ENCODE data around the gene PTPN21.

PTPN21 gene

DNA sequence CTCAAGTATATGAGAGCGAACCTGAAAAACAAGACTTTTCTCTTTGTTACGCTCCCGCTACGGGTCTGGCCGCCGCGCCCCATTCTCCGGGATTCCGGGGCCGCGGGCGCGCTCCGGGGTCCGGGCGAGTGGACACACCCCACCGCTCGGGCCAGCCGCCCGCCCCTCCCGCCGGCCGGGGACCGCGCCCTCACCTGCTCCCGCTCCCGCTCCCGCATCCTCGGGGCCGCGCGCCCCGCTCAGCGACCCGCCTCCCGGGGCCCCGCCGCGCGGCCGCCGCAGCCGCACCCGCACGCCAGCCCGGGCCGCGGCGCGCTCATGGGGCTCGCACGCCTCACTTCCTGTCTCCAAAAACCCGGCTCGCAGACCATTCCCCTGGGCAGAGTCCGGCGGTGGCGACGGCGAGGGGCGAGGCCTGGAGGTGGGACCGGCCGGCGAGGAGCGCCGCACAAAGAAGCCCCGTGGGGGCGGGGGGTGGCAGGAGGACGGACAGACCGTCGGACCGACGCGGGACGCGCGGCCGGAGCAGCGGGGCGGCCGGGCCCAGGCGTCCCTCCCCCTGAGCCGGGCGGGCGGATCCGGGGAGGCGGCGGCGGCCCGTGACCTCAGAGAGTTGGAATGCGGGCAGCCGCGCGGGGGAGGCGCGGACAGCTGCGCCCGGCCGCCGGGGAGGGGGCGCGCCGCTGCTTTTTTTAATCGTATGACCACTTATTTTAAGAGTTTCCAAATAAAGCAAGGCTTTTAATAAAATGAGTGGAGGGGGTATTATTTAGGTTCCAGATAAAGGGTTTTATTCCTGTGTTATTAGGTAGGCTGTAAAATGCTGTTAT lies at the start of gene PTPN21:
Gene PTPN21 (minus strand): TSS at position 551 of the 830 bp plus-strand sequence. CDS start 4,590 bp downstream, outside the sequence.
- DNase-seq (ENCODE audit: low spot score): peak; percentile 75

DNA sequence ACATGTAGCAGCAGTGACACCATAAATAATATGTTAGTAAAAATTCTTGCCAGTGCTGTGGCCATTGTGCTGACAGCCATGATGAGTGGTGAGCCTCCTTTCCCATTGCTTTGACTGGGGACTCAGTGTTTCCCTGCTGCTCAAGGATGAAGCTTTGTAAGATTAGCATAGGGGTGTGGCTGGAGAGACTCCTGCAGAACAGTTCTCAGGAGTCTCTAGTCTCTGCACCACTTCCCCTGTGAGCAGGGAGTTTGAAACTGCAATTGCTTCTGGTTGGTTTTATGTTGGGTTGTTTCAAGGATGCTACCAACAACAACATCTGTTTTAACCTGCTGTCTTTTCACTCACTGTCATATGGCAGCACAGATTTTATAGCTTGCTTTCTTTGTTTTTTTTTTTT lies 49.4 kb upstream of the PTPN21 start:
- no peak for DNase-seq (ENCODE audit: low spot score)

DNA sequence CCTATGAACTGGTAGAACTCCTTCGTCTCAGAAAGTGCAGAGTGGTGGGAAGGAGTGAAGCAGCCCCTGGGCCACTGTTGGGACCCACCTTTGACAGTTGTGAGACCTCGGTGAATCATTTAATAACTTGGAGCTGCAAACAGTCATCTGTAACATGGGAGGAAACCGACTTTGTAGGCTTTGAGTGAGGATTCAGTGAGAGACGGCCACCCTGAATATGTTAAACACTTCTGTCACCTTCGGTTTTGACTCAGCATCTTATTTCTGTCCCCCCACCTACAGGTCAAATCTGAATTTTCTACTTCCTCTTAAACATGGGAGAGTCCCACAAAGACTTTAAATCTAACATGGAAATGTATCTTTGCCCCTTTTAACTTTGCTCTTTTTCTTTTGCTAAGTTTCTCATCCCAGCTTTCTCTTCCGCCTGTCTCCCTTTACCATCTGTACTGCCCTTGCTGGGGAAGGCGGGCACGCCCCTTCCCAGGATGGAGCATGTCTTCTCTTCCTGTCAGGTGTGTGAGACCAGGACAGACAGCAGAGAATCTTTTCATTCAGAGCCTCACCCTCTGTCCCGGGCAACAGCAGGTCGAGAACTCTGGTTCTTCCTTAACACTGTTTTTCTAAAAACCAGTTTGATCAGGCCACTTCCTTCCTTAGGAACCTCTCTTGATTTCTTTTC lies 45.1 kb upstream of the PTPN21 start:
- no peak for DNase-seq (ENCODE audit: low spot score)

DNA sequence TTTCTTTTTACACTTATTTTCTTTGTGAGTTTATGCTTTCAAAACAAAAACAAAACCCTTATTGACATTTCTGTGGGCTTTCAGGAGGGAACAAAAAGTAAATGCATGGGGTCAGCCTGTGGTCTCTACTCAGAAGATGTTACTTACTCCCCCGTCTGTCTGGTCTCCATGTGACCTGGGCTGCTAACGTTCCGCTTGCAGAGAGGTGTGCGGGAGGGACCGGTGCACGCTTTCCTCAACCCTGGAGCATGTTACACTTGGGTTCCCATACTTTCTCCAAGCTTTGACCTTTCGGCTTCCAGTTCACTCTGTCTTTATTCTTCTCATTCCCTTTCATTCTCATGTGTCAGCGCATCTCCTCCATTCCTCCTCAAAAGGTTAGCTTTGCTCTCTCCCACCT lies 44.5 kb upstream of the PTPN21 start:
- DNase-seq (ENCODE audit: low spot score): no peak

DNA sequence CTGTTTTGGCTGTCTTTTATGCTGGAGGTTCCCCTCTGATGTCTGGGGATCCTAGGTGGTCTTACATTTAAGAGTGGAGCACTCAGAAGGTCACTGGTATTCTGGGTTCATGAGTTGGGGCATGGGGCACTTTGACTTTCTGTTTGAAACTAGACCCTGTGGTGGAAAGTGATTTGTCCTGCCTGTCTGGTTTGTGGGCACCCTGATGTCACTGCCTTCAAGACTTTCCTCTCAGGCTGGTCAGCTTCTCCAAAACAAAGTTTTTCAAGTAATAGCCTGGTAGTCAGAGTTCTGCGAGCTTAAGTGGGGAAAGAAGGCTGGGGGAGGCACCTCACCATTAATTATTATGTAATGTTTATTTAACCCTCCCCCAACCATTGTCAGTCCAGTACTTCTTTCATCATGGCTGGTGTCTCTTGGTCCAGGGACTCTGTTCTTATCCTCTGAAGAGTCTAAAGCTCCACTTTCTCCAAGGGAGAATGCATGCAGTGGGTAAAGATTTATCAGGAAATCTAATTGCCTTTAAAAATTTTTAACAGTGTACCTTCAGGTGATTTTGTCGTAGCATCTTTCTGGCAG lies 43.4 kb upstream of the PTPN21 start:
- no peak for DNase-seq (ENCODE audit: low spot score)

DNA sequence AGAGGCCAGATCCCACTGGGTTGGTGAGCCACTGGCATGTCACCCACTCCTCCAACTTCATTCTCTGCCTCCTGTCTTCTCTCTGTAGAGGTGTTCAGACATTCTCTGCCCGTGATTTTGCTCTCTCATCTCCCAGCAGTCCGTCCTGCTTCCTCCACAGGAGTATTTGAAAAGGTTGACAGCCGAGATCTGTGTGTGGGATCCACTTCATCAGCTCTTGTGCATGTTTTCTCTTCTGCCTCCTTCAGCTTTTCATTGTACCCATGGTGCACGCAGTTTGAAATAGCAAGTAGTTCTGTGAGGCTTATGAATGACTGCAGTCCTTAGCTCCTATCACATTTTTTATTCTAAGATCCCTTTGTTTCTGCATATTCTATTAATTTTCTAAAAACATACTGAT lies 42.8 kb upstream of the PTPN21 start:
- no peak for DNase-seq (ENCODE audit: low spot score)

DNA sequence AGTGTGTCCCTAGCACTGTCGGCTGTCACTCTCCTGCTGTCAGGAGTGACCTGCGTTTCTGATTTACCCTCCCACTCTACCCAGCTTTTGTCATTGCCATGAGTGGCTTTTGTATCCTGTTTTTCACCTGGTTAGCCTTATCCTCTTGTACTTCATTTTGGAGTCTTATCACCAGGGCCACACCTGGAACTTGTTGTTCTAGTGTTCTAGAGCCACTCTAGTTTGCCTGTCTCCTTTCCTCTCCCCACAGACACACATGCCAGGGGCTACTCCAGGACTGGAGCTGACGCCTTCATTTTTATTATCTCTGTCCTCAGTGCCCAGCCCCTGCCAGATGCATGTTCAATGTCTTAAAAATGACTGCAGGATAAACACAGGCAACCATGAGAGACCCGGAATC lies 42.2 kb upstream of the PTPN21 start:
- no peak for DNase-seq (ENCODE audit: low spot score)

DNA sequence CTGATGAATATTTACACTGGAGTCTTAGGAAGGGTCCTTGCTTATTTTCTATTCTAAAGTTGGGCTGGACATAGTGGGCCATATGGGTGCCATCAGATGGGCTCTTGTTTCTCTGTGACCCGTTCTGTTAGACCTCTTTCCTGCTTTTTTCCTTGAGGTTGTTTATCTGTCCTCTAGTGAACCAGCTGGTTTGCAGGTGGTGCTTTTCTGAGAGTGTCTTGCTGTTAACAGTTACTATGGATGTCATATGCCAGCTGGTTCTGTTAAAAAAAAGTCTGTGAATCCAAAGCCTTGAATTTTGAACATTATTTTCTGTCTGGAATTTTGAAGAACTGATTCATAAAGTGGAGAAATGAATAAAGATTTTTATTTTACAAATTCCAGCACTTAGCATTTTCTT lies 37.2 kb upstream of the PTPN21 start:
- no peak for DNase-seq (ENCODE audit: low spot score)

DNA sequence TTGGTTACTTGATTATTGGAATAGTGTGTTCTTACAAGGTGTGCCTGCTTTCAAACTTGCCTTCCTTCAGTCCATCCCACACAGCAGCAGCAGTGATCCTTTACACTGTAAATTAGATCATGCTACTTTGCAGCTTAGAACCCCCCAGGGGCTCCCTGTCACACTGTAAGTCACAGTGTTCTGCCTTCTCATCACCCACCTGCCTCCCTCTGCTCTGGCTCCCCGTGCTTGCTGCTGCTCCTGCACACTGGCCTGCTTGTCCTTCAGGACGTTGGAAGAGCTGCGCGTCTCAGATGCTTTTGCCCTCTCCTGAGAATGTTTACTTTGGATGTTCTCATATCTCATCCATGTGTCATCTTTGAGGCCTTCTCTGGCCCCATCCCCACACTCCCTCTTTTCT lies 35.4 kb upstream of the PTPN21 start:
- no peak for DNase-seq (ENCODE audit: low spot score)

DNA sequence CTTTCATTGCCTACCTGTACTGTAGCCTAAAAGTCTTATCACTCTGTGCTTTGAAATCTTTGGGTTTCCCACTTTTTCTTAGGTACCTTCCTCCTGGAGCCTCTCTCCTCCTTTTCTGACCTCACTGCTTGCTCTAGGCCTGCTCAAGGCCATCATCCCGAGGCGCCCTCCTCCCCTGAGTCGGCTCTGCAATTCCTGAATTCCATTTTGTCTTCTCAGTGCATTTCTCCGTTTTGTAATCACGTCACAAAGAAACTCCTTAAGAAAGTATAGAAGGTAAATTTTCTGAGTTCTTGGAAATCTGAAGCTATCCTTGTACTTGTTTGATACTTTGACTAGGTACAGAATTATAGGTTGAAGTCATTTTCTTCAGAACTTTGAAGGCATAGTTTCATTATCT lies 33.3 kb upstream of the PTPN21 start:
- no peak for DNase-seq (ENCODE audit: low spot score)

DNA sequence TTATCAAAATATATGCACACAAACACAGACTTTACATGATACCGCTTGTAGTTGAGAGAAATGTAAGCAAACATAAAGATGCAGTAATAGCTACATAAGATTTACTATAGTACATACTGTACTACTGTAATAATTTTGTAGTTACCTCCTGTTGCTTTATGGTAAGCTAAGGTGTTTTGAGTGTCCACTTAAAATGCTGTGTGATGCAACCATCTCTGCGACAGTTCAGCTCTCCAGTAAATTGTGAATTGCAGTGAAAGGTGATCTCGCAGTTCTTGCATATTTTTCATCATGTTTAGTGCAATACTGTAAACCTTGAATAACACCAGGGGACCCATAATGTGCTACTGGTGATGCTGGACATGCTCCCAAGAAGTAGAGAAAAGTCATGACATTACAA lies 29.6 kb upstream of the PTPN21 start:
- DNase-seq (ENCODE audit: low spot score): no peak

DNA sequence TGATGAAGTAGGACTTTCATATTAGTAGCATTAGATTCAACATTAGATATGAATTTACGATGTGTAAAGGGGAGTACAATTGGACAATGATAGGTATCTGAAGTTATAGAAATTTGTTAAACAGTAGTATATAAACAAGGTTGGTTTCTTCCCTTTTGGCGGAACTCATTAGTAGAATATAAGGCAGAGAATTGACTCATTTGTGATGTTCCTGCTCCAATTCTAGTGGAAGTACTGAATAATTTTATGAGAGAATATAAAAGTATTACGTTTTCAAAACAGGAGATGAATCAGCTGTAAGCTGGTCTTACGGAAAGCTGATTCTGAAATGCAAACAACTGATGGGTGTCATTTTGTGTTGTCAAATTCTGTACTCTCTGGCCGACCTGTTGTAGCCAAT lies 21.4 kb upstream of the PTPN21 start:
- no peak for DNase-seq (ENCODE audit: low spot score)

DNA sequence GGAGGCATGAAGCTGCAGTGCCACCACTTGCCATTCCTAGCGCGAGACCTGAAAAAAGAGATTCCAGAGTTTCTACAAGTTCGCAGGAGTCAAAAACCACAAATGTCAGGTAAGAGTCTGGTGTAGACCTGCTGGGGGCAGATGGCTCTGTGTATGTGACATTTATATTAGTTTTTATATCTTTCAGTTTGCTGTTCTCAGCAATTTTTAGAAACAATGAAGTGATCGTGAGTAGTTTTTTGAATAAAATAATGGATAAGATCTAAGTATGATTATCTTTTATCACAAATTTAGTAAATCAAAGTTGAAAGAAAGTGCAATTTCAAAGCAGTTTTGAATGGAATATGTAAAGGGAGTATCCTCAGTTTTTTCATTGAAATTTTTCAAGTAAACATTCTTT lies 17.3 kb upstream of the PTPN21 start:
- no peak for DNase-seq (ENCODE audit: low spot score)

DNA sequence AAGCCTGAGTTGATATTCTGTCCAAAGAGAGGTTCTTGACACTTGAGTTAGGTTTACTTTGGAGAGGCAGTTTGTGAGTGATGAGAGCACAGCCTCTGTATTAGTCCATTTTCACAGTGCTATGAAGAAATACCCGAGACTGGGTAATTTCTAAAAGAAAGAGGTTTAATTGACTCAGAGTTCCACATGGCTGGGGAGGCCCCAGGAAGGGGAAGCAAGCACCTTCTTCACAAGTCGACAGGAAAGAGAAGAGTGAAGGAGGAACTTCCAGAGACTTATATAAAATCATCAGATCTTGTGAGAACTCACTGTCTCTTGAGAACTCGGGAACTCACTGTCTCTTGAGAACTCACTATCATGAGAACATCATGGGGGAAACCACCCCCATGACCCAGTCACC lies 13.4 kb upstream of the PTPN21 start:
- no peak for DNase-seq (ENCODE audit: low spot score)

DNA sequence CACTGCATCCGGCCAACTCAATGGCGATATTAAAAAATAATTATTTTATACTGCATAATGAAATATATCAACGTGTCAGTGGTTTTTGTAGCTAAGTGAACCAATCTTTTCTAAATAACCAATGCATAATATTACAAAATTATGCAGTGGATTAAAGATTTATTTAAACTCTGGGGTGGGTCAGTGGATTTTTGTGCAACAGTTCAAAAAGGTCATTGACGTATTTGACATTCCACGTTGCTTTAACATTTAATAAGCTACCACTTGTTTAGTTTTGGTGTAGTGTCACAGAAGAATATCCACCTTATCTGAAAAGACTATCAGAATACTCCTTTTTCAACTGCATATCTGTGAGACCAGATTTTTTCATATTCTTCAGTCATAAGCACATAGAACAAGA lies 10.6 kb upstream of the PTPN21 start:
- no peak for DNase-seq (ENCODE audit: low spot score)

DNA sequence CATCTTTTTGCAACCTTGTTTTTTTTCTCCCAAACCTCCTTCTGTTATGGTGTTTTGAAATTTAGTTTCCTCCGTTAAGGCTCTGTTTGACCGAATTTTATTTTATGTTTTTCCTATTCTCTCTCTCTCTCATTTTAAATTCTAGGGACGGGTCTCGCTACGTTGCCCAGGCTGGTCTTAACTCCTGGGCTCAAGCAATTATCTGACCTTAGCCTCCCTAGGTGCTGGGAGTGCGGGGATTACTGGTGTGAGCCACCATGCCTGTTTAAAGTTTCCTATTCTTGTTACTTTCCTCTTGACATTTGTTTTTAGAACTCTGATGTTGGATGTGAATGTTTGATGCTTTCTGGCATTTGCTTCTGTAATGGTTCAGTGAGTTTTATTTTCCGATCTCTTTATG lies 9.0 kb upstream of the PTPN21 start:
- no peak for DNase-seq (ENCODE audit: low spot score)

DNA sequence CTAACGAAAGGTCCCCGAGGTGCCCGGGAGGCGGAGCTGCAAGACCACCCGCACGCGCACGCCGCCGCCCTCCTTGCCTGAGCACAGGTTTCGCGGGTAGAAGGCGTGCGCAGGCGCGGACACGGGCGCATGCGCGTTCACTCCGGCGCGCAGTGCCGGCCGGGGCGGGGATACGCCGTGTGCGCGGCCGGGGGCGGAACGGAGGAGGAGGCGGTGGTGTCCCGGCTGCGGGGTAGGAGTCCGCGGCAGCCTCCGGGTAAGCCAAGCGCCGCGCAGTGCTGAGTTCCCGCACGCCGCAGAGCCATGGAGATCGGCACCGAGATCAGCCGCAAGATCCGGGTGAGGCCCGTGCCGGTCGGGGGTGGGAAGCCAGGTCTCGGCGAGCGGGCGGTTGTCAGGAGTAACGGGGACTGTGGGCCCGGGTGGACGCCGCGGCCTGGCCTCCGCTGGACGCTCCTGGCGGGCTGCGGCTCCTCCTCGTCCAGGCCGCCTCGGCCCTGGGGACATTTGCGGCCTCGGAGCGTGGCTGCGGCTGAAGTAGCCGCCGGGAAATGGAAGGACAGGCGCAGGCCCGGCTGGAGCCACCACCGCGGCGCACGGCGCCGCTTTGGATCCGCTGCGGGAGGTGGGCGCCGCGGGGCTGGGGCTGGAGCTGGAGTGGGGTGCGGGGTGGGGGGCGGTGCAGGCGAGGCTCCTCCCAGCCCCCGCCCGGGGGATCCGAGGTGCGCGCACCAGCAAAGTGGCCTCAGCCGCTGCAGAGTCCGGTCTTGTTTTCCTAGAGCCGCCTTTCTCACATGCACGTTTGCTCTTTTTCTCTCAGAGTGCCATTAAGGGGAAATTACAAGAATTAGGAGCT lies 8.3 kb upstream of the PTPN21 start, which contains the start of gene ZC3H14:
Gene ZC3H14 (plus strand): TSS at position 207 of the 856 bp plus-strand sequence. CDS start 97 bp downstream, at position 304.
- peak; percentile 82 for DNase-seq (ENCODE audit: low spot score)

DNA sequence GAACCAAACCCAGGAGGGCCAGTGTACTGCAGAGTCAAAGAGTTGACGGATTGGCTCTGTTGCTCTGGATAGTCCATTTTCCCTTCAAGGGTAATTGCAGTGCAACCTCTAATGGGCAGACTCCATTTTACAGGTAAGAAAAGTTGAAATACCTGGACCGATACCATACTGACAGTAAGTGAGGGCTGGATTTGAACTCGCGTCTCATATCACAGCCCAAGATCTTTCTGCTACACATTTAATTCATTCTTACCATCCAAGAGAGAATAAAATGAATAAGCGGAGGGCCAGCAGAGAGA lies 7.7 kb upstream of the PTPN21 start:
- no peak for DNase-seq (ENCODE audit: low spot score)

DNA sequence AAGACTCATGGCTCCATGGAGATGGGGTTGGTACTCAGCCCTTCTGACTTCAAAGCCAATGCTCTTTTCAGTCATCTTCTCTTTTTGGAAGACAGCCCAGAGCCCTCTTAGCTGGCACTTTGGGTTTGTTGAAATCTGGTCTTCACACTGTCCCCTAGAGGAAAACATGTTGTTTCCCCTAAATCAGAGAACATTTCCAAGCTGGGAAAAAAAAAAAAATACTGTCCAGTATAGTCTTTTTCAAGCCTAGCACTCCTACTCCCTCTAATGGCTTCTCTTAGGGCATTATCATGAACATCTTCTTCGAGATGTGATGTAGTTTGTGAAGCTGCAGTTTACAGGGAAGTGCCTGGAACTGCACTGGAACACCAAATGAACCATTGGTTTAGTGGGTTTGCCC lies 5.0 kb upstream of the PTPN21 start:
- no peak for DNase-seq (ENCODE audit: low spot score)

DNA sequence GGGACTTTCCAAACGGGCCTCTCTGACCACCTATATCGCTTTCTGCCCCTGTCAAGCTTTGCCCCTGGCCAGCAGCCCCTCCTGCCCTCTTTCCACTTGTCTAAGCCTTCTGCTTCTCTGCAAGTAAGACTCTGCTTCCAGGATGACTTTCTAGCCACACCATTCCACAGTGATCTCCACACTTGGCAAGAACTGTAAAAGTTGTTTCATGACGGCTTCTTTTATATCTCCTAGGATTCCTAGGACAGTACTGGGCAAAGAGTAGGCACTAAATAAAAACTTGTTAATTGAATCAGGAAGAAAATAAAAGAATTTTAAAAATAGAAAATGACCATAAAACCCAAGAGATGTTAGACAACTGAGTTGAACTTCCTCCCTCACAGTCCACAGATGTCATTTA lies 1.8 kb upstream of the PTPN21 start:
- DNase-seq (ENCODE audit: low spot score): no peak

DNA sequence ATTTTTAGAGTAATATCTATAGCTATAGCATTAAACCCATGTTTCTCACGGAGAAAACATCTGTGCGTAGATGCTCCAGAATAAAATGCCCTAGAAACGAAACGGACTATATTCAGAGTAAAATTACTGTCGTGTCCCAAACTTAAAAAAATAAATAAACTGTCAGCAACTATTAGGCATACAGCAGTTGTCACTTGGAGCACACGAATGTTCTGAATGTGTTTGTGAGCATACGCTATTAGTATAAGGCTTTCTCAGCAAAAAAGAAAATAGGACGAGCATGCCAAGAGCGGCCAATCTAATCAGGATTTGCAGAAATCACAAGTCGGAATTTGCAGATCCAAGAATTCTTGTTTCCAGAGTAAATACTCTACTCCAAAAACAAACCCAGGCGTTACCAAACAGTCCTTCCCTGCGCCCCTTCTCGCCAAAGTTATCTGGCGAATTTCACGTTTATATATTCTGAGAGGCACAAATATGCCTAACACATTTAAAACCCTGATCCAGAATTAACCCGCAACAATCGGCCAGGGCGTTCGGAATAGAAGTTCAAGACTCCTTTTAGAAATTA lies 836 bp downstream of the PTPN21 start:
- DNase-seq (ENCODE audit: low spot score): no peak

DNA sequence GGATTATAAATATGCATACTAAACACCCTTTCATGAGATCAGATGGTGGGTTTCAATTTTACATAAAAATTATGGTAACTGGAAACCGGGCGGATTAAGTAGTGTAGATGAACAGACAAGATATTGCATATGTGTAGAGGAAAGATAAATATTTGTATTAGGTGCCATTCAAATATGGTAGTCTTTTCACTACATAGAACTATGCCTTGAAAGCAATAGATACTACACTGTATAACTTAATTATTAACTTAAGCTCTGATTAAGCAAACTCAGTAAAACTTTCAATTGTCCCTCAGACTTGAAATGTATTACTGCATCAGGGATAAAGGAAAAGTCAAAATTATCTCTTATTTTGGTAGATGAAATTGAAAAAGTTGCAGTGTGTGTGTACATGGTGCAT lies 1.9 kb downstream of the PTPN21 start:
- DNase-seq (ENCODE audit: low spot score): no peak

Data from HuH-7.5 (cell line).